HEK293T (cell line): ENCODE measurements around the gene MARK4.

ENCODE experiments used
- ARNT ChIP-seq: fragments of 450-650 bp; IDR thresholded peaks from 2 replicates; pipeline ENCODE4 v1.6.1; 2017; ENCODE audit warnings: mild to moderate bottlenecking
- BHLHE40 ChIP-seq: fragments of 450-650 bp; IDR thresholded peaks from 2 replicates; pipeline ENCODE4 v1.6.1; 2016; ENCODE audit warnings: mild to moderate bottlenecking, moderate library complexity, borderline replicate concordance
- CTBP1 ChIP-seq: fragments of 450-650 bp; IDR thresholded peaks from 2 replicates; pipeline ENCODE4 v1.6.1; 2016; ENCODE audit warnings: borderline replicate concordance
- ELF4 ChIP-seq: fragments of 450-650 bp; IDR thresholded peaks from 2 replicates; pipeline ENCODE4 v1.6.1; 2017; ENCODE audit warnings: antibody characterized with exemption
- FOXM1 ChIP-seq: fragments of 450-650 bp; IDR thresholded peaks from 2 replicates; pipeline ENCODE4 v1.6.1; 2017; ENCODE audit warnings: mild to moderate bottlenecking, borderline replicate concordance
- NFRKB ChIP-seq: fragments of 450-650 bp; IDR thresholded peaks from 2 replicates; pipeline ENCODE4 v1.6.1; 2016; ENCODE audit warnings: mild to moderate bottlenecking, moderate library complexity
- SP1 ChIP-seq: fragments of 450-650 bp; IDR thresholded peaks from 2 replicates; pipeline ENCODE4 v1.6.1; 2017
- ZNF384 ChIP-seq: fragments of 450-650 bp; IDR thresholded peaks from 2 replicates; pipeline ENCODE4 v1.6.1; 2016

GRCh38 chr19:45303269-45304060 is 52.4 kb downstream of the MARK4 start:
- no peak for TF ChIP-seq NFRKB
- no peak for TF ChIP-seq ELF4
- TF ChIP-seq ZNF384, result no peak
- no peak for TF ChIP-seq FOXM1
- no peak for TF ChIP-seq ARNT
- TF ChIP-seq SP1, result no peak
- TF ChIP-seq CTBP1, result no peak
- no peak for TF ChIP-seq BHLHE40
